HG03103 (cell line): Measurements from ENCODE around the gene NARS2.

ENCODE experiments used
- ATAC-seq: cut with Tn5 transposase; IDR thresholded peaks from one replicate; pipeline ENCODE4 v1.9.1; 2021; ENCODE audit warnings: low read depth; ENCODE audit not compliant: unreplicated experiment

NARS2 gene

DNA sequence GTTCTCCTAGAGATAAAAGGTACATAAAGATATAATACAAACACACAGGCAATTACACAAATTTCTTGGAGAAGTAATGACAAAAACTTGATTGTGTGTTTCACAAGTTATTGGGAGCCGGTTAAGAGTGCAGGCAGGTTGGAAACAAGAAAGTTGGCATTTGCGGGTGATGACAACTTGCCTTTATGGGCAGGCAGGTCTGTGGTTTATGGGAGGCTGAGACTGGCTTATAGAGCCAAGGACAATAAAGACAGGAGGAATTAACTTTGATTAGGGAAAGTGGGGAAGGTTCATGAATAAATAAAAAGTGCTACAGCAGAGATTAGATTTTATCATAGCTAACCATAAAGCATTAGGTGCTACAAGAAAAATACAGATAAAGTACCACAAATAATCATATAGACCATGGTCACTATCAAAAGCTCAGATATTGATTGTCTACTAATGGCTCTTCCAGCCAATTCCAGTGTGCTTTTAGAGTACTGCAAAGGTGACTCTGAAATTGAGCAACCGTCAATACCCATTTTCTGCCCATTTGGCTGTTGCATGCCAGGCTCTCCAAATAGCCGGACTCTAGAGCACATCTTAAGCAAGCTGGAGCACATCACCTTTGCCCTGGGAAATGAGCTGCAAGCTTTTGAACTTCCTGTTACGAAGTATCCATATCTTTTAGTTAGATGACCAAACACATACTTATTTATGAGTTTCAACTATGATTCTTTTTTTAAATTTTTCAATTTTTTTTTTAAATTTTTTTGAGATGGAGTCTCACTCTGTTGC, 123.1 kb downstream of the NARS2 start:
- no peak for ATAC-seq

- no peak for ATAC-seq
These were observed 123.8 kb downstream of the NARS2 start for GRCh38 chr11:78450866-78451265.

- no peak for ATAC-seq
These were observed 124.8 kb downstream of the NARS2 start for GRCh38 chr11:78449866-78450265.

GRCh38 chr11:78446210-78446609, 128.5 kb downstream of the NARS2 start:
- ATAC-seq: no peak

GRCh38 chr11:78444726-78445125, 129.9 kb downstream of the NARS2 start:
- no peak for ATAC-seq

DNA sequence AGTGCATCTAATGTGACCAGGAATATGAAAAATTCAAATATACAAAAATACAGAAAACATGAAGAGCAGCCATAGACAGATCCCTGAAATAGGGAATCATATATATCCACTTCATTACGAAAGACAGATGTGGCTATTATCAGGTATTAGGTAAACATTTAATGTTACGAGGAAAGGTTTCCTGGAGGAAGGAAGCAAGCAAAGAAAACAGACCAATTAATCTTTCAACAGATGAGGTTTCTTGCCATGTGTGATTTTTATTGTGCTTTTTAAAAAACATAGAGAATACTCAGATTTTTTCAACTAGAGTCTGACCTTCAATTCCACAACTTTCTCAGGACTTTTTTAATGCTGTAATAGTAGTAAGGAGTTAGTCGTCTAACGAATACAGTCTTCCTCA, 132.7 kb downstream of the NARS2 start:
- no peak for ATAC-seq

DNA sequence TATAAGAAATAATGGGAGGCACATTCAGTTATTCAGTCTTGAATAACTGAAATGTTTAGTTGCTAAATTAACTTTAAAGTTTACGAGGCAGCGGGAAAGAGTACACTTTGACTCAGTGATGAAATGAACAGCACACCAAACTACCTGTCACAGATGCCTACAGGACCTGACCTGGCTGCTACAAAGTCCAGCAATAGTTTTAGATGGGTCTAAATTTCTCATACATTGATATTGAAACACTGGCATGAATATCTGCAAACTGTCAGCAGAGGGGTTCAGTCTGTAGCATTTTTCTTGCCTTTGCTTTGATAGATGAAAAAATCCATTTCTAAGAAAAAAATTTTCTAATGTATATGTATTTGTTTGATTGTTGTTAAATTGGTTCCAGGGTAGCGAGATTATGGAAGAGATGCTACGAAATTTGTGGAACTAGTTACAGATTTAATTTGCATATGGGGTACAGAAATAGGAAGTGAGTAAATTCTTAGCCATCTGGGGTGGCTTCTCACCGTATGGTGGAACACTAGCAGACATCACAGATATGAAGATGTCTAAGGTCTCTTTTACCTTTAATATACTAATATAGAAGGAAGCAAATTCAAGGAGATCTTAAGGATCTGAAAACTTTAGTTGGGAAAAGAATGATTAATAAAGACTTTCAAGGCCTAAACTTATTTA, 136.2 kb downstream of the NARS2 start:
- ATAC-seq: peak; percentile 85

- no peak for ATAC-seq
These were observed 141.7 kb downstream of the NARS2 start for GRCh38 chr11:78432956-78433355.

- ATAC-seq: no peak
These were observed 142.6 kb downstream of the NARS2 start for GRCh38 chr11:78432058-78432515.

GRCh38 chr11:78429660-78430059, 145.0 kb downstream of the NARS2 start:
- ATAC-seq: no peak

DNA sequence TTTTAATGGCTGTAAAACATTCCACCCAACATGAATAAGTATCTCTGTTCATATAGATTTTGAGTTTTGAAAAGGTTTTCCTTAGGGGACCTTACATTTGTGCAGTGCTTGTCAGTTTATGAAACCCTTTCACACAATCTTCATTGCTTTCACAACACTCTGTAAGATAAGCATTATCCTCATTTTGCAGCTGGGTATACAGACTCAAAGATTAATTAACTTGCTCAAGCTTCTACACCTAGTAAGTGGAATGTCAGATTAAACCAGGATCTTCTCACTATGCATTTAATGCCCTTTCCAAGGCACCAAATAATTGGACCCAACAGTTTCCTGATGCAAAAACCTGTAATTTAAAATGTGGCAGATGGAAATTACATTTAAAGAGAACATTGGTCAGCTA, 145.5 kb downstream of the NARS2 start:
- ATAC-seq: no peak

GRCh38 chr11:78428773-78429172, 145.9 kb downstream of the NARS2 start:
- ATAC-seq: no peak

DNA sequence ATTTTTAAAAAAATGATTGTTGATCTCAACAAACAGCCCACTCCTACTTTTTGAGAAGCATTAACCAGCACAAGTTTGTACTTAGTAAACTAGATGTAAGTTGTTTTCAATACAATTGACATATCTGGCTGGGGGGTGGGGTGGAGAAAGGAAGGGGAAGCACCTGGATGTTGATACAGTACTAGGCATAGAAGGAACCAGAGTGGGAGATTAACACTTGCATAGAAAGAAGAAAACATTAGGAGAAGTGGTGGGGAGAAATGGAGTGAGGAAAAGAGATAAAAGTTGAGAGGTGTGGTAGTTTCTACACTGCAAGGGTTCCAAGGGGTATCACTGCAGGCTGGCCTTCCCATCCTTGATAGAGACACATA, 146.4 kb downstream of the NARS2 start:
- ATAC-seq: no peak

DNA sequence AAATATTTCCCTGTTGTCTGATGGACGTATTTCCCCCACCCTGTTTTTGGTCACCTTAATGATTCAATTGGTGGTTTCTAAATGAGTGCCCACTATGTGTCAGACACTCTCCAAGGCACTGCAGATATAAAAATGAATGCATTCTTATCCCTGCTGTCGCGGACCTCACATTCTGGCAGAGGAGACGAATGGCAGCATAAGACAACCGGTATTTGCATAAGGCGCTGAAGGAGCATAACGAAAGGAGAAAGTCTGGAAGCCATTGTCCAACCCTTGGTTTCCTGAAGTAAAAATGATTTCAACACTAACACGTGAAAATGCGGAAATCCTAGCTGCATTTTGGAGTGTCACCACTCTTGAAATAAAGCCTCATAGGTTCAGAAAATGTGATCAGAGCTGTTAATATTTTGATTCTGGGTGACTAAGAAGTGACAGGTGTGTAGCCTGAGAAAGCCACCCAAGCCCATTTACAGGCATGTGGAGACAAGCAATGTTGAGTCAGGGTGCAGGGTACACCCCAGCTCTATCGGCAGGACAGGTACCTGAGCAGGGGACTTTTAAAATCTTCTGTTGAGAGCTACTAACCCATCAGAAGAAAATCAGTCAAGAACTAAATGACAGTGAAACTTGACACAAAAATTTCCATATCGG, 146.9 kb downstream of the NARS2 start:
- ATAC-seq: no peak

GRCh38 chr11:78426845-78427244, 147.8 kb downstream of the NARS2 start:
- ATAC-seq: no peak

DNA sequence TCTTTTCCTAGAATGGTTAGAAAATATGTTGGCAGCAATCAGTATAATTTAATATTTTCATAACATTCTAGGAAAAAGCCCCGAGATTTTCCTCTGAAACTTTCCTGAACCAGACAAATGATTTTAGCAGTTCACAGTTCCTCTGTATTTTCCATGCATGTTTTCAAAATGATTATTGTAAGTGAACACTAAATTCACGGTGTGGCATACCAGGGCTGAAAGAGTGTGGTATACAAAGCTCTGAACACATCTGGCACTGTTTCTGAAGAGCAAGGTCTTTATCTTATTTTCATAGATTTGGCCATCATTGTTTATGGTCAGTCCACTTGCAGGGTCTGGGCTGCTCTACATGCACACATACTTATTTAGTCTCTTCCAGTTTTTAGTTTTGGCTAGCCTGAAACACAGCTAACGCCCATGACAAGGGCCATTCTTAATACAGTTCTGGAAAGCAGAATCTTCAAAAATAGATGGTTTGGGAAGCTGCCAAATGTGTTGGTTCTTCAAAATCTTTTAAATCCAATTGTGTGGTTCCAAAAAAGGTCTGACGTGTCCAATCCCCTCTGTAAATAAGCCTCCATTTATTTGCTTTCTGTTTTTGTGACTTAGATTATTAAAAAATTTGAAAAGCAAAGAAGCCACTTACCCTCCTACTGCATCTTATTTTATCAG, 149.1 kb downstream of the NARS2 start:
- no peak for ATAC-seq

DNA sequence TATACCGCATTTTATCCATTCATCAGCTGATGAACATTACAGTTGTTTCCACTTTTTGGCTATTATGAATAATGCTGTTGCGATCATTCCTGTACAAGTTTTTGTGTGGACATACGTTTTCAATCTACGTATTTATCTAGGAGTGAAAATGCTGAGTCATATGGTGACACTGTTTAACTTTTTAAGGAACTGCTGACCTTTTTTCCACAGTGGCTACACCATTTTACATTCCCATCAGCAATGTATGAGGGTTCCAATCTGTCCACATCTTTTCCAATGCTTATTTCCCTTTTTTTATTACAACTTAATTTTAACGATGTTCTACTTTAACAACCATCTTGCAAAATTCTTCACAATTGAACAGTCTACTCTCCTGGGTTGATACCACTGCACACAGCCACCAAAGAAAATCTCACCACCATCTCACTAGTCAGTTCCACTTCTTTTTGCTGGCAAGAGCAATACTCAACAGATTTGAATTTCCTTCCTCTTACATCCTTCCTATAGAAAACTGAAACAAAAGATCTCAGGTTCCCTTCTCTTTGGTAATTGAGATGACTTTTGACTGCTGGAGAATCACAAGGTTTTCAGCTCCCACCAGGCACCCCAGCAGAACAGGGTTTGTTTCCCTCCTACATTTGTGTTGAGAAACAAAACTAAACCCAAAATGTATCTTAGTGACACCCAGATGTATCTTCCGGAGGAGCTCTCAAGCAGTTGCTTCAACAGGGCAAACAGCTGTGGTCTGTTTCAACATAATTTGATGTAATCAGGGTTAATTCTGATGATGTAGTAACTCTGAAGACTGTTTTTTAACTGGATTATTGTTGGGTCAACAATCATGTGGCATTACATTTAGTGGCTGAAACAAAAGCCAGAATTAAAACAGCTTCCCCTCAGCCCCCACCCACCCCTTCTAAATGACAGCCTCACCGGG, 150.1 kb downstream of the NARS2 start:
- ATAC-seq: peak; percentile 31

DNA sequence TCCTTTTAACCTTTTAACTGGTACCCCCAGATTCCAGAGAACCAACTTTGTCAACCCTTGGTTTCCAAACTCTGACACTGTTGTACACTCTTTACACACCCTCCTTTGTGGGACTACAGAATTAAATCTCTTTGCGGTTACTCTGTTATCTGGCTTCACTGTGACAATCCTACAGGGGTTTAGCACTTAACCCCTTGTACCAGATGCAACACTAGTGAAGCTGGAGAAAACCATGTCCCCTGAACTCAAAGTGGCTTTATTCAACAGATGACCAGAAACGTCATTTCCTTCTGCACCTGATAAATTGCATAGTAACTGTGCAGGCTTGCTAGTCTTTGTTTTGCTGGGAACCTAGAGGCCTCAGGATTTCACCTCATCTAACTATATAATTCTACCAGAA, 151.4 kb downstream of the NARS2 start:
- no peak for ATAC-seq

DNA sequence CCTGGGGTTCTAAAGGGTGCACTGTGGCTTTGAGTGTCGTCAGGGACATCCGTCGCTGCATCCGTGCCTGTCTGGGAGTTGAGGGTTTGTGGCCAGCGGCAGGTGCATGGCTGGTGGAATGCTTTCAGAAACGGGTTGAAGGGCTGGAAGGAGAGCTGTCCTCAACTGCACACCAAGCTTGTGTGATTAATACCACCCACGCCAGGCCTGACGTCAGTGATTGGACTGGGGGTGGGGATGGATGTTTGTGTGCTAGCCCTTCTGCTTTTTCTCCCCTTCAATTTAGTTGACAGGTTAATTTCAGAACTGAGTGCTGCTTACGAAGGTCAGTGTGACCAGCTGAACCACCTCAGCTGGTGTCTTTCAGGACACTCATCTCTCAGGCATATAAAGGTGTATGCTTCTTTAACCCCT, 153.9 kb downstream of the NARS2 start:
- no peak for ATAC-seq

DNA sequence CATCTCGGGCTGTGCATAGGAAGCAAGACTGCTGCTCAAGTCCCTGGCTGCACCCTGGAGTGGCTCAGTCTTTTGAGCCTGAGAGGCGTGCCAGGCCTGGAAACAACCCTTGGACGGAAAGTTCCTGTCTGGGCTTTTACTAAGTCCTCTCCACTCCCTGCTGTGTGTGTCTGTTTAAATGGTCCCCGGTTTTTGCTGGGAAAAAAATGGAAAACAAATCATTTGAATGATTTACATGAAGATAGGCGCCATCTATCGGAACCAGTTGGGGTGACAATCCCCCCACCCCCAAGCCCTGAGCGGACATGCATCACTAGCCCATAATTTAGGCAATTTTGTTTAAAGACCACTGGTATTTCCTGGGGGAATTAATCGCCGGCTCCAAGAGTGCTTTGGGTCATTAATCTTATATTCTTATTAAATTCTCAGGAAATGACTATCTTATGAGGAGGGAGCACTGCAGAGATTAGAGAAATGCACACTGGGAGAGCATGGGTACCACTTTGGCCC, 154.4 kb downstream of the NARS2 start:
- no peak for ATAC-seq
